Measurements from ENCODE around the gene MECP2.

Gene MECP2

DNA sequence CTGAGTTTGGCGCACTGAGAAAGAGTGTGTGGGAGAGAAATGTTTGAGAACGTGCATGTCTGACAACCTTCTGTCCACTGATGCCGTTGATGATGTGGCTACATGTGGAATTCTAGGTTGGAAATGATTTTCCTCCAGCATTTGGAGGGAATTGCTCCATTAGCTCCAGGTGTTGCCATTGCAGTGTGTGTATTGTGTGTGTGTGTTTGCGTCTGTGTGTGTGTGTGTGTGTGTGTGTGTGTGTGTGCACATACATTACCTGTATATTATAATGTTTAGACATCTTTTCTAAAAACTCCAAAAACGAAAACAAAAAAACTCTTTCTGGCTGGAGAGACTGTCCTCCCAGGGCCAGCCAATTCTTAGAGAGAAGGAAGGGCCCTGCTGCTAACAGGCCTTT, 18.2 kb upstream of the MECP2 start:
- TF ChIP-seq, protein P1, sequence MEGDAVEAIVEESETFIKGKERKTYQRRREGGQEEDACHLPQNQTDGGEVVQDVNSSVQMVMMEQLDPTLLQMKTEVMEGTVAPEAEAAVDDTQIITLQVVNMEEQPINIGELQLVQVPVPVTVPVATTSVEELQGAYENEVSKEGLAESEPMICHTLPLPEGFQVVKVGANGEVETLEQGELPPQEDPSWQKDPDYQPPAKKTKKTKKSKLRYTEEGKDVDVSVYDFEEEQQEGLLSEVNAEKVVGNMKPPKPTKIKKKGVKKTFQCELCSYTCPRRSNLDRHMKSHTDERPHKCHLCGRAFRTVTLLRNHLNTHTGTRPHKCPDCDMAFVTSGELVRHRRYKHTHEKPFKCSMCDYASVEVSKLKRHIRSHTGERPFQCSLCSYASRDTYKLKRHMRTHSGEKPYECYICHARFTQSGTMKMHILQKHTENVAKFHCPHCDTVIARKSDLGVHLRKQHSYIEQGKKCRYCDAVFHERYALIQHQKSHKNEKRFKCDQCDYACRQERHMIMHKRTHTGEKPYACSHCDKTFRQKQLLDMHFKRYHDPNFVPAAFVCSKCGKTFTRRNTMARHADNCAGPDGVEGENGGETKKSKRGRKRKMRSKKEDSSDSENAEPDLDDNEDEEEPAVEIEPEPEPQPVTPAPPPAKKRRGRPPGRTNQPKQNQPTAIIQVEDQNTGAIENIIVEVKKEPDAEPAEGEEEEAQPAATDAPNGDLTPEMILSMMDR (IDR thresholded peaks at IDR 0.05; ENCODE audit: borderline replicate concordance, insufficient read depth, low read depth, low read length): no peak
- no peak overlapping the region for H3K4me3 ChIP-seq (ENCODE audit: low read depth, low read length)

DNA sequence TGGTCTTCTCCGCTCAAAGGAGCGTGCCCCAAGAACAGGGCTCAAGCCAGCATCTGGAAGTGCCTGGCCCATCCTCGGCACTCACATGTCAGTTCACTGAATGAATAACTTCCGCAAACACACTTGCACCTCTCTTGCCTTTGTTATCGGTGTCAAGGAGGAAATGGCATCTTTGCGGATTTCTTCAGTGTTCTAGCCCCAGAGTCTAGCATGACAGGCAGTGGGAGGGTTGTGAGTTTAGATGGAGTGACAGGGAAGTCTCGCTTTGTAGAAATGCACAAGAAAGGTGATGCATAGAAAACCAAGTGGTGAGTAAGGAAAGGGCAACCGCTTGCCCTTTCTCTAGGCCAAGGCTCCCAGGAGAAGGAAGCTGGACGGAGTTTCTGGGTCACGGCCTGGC, 17.6 kb upstream of the MECP2 start:
- TF ChIP-seq, protein P1 (IDR thresholded peaks at IDR 0.05; ENCODE audit: borderline replicate concordance, insufficient read depth, low read depth, low read length): no peak
- H3K4me3 ChIP-seq (ENCODE audit: low read depth, low read length): no peak overlapping the region

DNA sequence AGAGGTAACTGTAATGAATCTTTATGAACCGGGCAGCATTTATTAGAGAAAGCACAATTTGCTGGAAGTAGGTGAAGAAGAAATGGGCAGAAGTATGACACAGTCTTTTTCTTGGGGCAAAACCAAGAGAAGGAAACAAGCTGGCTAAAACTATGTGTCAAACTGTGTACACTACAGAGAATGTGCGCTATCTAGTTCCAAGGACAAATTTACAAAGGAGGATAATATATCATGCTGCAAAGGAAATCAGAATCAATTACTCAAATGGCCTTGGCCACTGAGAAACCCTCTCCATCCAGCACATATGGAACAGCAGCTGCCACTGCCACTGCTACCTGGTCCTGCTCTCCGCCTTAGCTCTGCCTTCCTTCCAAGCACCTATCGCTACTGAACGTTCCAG, 17.1 kb upstream of the MECP2 start:
- H3K4me3 ChIP-seq (ENCODE audit: low read depth, low read length): no peak overlapping the region
- TF ChIP-seq, protein P1 (IDR thresholded peaks at IDR 0.05; ENCODE audit: borderline replicate concordance, insufficient read depth, low read depth, low read length): no peak

DNA sequence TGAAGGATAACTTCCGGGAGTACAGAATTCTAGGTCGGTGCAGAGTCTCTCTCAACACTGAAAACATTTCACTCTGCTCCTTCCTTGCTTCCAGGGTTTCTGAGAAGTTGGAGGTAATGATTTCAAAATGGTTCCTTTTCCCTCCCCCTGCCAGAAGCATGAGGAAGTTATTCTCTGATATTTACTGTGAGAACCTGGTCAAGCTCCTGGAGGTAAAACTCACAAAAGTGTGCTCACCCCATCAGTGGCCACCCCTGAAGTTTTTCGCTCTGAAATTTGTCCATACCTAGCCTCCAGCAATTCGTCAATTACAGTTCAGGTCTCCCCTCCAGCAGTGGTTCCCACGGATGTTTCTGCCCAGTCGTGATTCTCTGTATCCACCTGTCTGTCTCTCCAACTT, 16.2 kb upstream of the MECP2 start:
- no peak overlapping the region for H3K4me3 ChIP-seq (ENCODE audit: low read depth, low read length)
- TF ChIP-seq, protein P1 (IDR thresholded peaks at IDR 0.05; ENCODE audit: borderline replicate concordance, insufficient read depth, low read depth, low read length): no peak

DNA sequence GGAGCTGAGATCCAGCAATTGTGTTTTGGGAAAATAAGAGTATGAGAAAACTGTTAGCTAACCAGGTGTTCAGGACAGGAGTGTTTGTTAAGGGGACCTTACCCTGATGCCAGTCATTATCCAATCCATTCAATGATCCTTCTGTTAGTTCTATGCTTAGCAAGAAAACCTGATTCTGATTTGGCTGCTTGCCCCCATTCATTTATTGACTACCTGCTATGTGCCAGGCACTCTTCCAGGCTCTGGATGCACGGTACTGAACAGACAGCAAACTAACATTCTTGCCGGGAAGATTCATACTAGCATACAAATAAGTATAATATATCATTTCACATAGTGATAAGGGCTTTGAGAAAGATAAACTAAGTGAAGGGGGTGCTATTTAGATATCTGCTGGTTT, 1.0 kb upstream of the MECP2 start:
- TF ChIP-seq, protein P1 (IDR thresholded peaks at IDR 0.05; ENCODE audit: borderline replicate concordance, insufficient read depth, low read depth, low read length): no peak
- no peak overlapping the region for H3K4me3 ChIP-seq (ENCODE audit: low read depth, low read length)

DNA sequence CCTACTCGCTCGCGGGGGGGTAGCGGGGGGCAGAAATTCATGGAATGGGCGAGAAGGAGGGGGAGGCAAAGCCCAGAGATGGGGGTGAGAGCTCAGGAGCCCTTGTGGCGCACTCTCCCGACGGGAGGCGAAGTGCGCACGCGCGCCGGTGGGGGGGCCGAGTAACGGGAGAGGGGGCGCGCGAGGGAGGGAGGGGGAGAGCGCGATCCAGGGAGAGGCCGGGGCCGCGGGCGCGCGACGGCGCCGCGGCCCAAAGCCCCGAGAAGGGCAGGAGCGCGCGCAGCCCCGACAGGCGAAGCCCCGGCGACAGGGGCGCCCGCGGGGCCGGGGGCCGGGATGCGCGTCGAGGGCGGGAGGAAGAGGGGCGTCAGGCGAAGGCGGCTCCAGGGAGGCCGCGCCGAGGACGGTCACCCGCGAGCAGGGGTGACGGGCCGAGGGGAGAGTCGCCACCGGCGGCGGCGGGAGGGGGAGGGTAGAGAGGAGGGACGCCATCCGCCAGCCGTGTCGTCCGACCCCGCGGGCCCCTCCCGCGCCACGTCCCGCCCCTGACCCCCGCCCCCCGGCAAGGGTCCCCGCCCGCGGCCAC, 421 bp downstream of the MECP2 start:
- TF ChIP-seq, protein P1 (IDR thresholded peaks at IDR 0.05; ENCODE audit: borderline replicate concordance, insufficient read depth, low read depth, low read length): no peak
- peak overlapping the region; percentile 66 for H3K4me3 ChIP-seq (ENCODE audit: low read depth, low read length)

DNA sequence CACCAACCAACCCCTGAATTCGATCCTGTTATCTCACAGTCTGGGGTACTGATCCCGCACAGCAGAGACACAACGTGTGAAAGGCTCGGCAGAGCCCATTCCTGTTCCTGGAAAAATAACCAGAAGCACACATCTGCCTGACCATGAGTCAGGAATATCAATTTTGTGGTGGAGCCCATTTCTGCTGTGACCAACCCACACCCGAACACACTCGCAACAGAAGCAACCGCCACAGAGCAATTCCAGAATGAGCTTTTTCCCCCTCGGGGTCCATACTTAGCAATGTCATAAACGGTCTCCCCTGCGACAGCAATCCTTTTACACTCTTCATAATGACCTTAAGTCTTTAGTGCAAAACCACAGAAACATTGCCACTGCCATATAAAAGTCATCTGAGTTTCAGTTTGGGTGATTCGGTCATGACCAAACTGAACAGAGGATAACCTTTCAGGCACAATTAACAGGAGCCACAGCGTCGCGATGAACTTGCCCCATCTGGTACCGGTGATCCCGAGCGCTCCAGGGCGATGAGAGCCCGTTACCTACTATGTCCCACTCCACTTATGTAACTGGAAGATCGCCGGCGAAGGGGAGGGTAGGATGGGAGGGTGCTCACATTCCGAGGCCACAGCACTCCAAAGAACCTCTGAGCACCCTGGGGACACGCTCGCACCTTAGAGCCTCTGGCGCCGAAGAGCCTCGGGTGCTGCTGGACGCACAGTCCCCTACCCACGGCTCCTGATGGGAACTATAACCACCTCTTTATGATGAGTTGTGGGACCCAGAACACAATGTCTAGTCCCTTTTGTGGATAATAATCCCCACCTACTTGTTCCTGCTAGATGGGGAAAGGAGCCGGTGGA, 1.1 kb downstream of the MECP2 start:
- peak overlapping the region; percentile 66 for H3K4me3 ChIP-seq (ENCODE audit: low read depth, low read length)
- TF ChIP-seq, protein P1 (IDR thresholded peaks at IDR 0.05; ENCODE audit: borderline replicate concordance, insufficient read depth, low read depth, low read length): no peak
